Activated CD8-positive, alpha-beta memory T cell treated with anti-CD3 and anti-CD28 coated beads, Interleukin-2, amount 50 U/mL, for 1 hour (primary cell): ENCODE results near the gene ATG101.

Experiments
- DNase-seq: peaks from one replicate; pipeline ENCODE4 v3.0.0-alpha.2; 2020; ENCODE audit errors: extremely low read depth

Gene ATG101

GRCh38 chr12:52057638-52058576, 11.9 kb upstream of the ATG101 start:
- DNase-seq, result no peak

- no peak for DNase-seq
These were observed 11.0 kb upstream of the ATG101 start for GRCh38 chr12:52058631-52059361.

- no peak for DNase-seq
These were observed 9.9 kb upstream of the ATG101 start for GRCh38 chr12:52059582-52060497.

- no peak for DNase-seq
These were observed 9.1 kb upstream of the ATG101 start for GRCh38 chr12:52060498-52061177.

GRCh38 chr12:52061470-52062166, 8.2 kb upstream of the ATG101 start:
- no peak for DNase-seq

- DNase-seq, result no peak
These were observed 7.4 kb upstream of the ATG101 start for GRCh38 chr12:52062167-52063081.

GRCh38 chr12:52063082-52063924, 6.5 kb upstream of the ATG101 start:
- no peak for DNase-seq

GRCh38 chr12:52063981-52064649, 5.7 kb upstream of the ATG101 start:
- DNase-seq, result no peak

- no peak for DNase-seq
These were observed 3.3 kb upstream of the ATG101 start for GRCh38 chr12:52066346-52067080.

- DNase-seq, result no peak
These were observed 2.8 kb upstream of the ATG101 start for GRCh38 chr12:52067081-52067374.

- DNase-seq, result no peak
These were observed 577 bp downstream of the ATG101 start for GRCh38 chr12:52070185-52070925.

GRCh38 chr12:52073531-52074381, 4.0 kb downstream of the ATG101 start:
- no peak for DNase-seq

- DNase-seq, result no peak
These were observed 5.4 kb downstream of the ATG101 start for GRCh38 chr12:52074971-52075724.

GRCh38 chr12:52076811-52077210, 7.0 kb downstream of the ATG101 start:
- DNase-seq, result no peak

GRCh38 chr12:52078276-52078675, 8.5 kb downstream of the ATG101 start:
- no peak for DNase-seq
